GM21526 (cell line): ENCODE results near the gene CNTNAP2.

Source experiments
- ATAC-seq: cut with Tn5 transposase; IDR thresholded peaks from one replicate; pipeline ENCODE4 v1.9.1; 2021; ENCODE audit warnings: moderate library complexity; ENCODE audit not compliant: unreplicated experiment, low FRiP score

CNTNAP2 gene

GRCh38 chr7:146658604-146659003, 542.0 kb downstream of the CNTNAP2 start:
- ATAC-seq: no peak

DNA sequence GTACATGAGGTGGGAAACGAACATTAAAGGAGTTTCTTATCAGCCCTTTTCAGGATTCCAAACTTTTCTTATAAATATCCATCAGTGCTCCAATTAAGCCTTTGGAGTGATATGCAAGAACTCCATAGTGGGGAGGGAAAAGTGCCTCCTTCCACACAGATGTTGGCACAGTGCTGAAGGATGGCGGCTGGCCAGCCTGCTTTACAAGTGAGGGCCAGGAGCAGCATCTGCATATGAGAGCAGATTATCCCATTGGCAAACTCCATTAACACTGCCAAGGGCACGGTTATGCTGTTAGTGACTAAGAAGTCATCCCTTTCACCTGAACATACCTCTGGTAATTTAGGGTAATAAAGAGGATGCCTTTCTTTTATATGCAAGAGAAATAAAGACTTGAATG, 543.1 kb downstream of the CNTNAP2 start:
- no peak for ATAC-seq

GRCh38 chr7:146660839-146661238, 544.2 kb downstream of the CNTNAP2 start:
- no peak for ATAC-seq

DNA sequence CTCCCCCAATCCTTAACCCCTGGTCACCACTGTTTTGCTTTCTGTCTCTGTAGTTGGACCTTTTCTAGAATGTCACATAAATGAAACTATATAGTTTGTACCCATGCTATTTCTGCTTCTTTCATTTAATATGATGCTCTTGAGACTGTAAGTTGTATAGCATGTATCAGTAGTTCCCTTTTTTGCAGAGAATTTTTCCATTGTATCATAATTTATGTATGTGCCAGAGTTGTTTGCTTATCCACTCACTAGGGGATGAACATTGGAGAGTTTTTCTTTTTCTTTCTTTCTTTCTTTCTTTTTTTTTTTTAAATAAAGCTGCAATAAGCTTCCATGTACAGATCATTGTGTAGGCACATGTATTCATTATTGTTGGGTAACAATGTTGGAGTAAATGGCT, 544.8 kb downstream of the CNTNAP2 start:
- ATAC-seq: no peak

DNA sequence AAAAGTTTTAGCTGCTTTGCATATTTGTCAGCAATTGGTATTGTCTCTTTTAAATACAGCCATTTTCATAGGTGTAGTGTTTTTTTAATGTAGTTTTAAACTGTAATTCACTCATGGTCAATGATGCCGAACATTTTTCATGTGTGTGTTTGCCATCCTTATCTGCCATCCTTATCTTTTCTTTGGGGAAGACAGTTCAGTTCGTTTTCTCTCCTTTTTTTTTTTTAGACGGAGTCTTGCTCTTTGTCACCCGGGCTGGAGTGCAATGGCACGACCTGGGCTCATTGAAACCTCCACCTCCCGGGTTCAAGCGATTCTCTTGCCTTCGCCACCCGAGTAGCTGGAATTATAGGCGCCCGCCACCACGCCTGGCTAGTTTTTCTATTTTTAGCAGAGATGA, 545.3 kb downstream of the CNTNAP2 start:
- ATAC-seq: no peak

DNA sequence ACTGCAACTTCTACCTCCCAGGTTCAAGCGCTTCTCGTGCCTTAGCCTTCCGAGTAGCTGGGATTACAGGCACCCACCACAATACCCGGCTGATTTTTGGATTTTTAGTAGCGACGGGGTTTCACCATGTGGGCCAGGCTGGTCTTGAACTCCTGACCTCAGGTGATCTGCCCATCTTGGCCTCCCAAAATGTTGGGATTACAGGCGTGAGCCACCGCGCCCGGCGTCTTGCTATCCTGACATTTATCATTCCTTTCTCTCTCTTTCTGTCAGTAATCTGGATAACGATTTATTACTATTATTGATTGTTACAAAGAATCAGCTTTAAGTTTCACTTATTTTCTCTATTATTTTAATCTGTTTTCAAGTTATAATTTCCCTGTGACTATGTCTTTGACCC, 548.4 kb downstream of the CNTNAP2 start:
- no peak for ATAC-seq

DNA sequence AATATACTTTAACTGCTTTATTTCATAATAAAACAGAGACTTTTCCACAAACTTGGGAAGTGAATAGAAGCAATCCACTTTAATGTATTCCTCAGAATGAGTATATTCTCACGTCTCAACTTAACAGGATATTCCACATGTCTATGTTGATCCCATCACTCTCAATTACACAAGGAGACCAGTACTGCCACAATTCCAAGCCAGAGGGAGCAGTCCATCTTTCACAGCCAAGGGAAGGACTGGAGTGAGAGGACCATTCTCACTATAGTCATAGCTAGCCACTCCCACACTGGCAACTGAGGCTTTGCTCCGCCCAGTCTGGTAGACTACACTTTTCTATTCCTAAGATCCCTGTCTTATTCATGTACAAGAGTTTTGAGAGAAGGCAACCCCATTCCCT, 553.9 kb downstream of the CNTNAP2 start:
- ATAC-seq: no peak

GRCh38 chr7:146681487-146681886, 564.9 kb downstream of the CNTNAP2 start:
- no peak for ATAC-seq

- no peak for ATAC-seq
Observed at GRCh38 chr7:146683439-146683838, 566.8 kb downstream of the CNTNAP2 start.

DNA sequence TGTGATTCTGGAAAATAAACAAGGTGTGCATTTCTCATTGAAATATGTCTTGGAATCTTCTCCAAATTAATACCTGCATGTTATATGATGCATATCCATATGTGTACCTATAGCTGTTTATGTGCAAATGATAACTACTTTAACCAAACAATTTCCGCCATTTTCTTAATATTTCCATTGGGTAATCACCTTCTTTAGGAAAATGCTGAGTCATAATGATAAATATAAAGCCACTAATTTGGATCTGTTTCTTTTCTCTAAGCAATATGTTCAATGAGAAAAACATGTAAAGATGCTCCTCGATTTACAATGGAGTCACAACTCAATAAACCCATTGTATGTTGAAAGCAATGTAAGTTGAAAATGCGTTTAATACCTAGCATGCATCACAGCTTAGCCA, 574.4 kb downstream of the CNTNAP2 start:
- no peak for ATAC-seq

DNA sequence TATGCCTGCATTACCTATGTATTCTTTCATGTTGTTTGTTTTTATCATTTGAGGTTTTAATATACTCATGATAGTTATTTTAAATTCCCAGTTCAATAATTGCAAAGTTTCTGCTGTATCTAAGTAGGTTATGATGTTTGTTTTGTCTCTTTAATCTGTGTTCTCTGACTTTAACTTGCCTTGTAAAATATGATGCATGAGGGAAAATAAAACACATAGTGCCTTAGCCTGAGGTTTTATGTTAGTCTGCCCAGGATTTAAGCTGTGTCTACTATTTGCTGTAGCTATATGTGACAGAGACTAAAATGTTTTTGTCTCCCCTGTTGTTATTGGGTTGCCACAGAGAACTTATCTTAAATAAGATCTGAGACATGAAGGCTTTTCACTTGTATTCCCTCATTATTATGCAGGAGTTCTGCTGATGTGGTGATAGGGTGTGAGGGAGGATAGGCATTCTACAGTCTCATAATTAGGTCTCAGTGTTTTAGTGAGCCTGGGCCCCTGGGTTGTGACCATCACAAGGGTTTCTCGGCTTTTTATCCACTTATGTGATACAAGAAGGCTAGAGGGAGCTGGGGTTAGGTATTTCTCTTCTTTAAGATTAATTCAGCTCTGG, 582.5 kb downstream of the CNTNAP2 start:
- no peak for ATAC-seq

DNA sequence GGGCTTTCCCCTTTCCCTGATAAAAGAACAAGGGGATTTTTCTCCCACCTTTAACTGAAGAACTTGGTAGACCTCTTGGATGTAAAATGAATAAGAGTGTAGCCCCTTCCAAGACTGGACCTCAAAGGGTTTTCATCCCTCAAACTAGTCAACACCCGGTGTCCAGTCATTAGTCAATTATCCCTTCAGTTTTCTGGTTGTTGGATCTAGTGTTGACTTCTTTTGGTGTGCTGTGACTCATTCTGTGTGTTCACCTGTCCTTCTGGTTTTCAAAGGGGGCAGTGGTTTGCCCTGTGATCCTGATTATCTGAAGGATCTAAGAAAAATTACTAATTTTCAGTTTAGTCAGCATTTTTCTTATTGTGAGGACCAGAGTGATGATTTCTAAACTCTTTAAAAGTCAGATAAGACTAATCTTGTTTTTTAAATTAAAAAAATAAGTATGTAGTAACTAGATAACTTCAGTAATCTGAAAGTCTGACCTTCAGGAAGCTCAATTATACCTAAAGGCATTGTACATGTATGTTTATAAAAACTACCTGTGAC, 583.5 kb downstream of the CNTNAP2 start:
- no peak for ATAC-seq

- no peak for ATAC-seq
Observed at GRCh38 chr7:146701166-146701565, 584.6 kb downstream of the CNTNAP2 start.

DNA sequence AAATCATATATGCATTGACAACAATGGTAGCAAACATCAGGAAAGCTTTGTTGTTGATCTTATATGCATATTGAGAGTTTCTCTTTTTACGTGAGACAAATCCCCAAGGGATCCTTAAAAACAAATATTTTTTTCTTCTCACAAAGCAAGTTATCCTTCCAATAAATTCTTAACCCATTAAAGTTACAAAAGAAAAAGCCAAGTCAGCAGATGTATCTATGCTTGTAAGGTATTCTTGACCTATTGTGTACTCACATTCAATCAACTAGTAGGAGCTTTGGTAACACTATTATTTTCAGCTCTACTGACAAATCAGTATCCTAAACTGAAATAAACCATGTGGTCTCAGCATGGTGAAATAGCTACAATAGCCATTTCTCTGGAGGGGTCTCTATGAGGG, 586.3 kb downstream of the CNTNAP2 start:
- no peak for ATAC-seq

GRCh38 chr7:146709451-146710027, 592.9 kb downstream of the CNTNAP2 start:
- no peak for ATAC-seq

DNA sequence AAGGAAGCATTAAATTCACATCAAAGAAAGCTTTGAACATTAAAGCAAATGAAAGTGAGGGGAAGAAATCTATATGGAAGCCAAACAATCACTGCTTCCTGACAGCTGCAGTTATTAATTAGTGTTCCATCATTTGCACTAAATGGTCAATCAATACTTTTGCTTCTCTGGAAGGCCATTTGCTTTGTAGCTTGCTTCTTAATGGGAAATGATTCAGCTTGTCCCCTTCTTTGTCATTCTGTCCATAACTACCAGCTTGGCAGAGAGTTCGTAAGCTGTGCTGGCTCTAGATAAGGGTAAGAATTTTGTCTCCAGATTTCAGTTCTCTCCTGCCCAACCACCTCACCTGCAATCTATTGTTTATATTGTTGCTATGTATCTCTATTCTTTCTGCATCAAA, 596.6 kb downstream of the CNTNAP2 start:
- ATAC-seq: no peak

- no peak for ATAC-seq
Observed at GRCh38 chr7:146713934-146714333, 597.3 kb downstream of the CNTNAP2 start.

GRCh38 chr7:146720195-146720594, 603.6 kb downstream of the CNTNAP2 start:
- ATAC-seq: no peak

GRCh38 chr7:146722986-146723385, 606.4 kb downstream of the CNTNAP2 start:
- ATAC-seq: no peak

DNA sequence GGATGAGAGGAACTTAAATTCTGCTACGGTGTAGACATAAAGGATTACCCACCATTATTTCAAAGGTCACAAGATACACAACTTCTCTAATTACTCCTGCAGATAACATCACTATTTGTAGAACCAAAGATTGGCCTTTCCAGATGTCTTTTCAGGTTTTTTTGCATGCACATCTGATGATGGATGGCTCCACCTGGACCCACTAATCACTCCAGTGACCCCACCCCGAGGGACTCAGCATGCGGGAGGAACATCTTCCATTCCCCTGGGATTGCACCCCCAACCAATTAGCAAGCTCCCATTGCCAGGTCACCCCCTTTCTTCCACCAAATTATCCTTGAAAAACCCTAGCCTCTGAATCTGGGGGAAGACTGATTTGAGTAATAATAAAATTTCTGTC, 608.9 kb downstream of the CNTNAP2 start:
- ATAC-seq: no peak

GRCh38 chr7:146728141-146728540, 611.5 kb downstream of the CNTNAP2 start:
- ATAC-seq: no peak

GRCh38 chr7:146728611-146729010, 612.0 kb downstream of the CNTNAP2 start:
- ATAC-seq: no peak
